ENCODE data around the gene TNFRSF9. TPM values are rescaled to one million over a fixed set of nuclear protein-coding genes. Genes with fewer than 3 reads are reported as not detected.

TNFRSF9 gene
- total and polyA plus RNA-seq, 9 of the 15 experiments (the other 6 are each of a cell fraction or from before 2014, with no cell fraction given), result 0.04 to 0.29 (median 0.08) TPM; not detected in 1

DNA sequence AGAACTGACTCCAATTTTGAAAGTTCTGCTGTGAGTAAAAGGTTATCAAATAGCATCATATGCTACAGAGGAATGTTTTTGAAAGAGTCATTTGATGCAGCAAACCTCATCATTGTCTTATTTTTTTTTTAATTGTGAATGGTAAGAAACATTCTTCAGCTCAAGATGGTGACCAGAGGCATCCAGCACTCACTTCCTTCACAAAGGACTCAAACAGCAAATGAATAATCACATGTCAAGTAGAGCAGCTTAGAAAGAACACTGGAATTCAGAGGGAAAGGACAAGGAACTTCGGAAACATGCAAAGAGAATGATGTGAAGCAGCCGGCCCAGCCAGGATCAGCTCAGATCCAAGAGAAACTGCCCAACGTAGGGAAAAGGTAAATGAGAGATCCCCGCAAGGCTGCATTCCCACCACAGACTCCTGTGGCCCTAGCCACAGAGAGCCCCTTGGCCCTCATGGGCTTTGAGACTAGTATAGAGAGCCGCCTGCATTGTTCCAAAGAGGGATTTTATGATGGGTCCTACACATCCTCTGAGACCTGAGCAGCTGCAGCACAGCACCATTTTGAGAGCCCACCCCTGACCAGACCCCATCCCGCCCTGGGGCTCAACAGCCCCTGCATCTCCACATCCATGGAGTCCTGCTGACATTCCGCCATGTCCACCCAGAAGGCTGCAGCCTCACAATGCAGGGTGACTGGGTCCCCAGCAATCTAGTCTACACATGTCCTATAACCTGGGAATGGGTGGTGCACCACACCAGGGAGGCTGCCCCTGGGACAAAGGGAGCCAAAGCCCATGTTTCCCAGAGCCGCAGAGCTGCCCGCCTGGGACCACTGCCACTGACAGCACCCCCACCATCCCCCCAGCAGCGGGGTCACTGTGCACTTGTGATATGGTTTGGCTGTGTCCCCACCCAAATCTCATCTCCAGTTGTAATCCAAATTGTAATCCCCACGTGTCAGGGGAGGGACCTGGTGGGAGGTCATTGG, 66.5 kb downstream of the TNFRSF9 start (continued):
- TF ChIP-seq SAP30 (IDR thresholded peaks at IDR 0.05; ENCODE audit: borderline replicate concordance, insufficient read depth, low read depth, low read length, poor library complexity, severe bottlenecking), result no peak
- TF ChIP-seq ZNF77 (CRISPR knock-in tag; IDR thresholded peaks at IDR 0.05), result no peak
- no peak for TF ChIP-seq CAMTA2 (CRISPR knock-in tag; conservative IDR thresholded peaks at IDR 0.05)
- TF ChIP-seq JUN (IDR thresholded peaks at IDR 0.05; ENCODE audit: borderline replicate concordance, low read depth, low read length), result no peak
- no peak for TF ChIP-seq JUN (CRISPR knock-in tag; IDR thresholded peaks at IDR 0.05; ENCODE audit: borderline replicate concordance)

DNA sequence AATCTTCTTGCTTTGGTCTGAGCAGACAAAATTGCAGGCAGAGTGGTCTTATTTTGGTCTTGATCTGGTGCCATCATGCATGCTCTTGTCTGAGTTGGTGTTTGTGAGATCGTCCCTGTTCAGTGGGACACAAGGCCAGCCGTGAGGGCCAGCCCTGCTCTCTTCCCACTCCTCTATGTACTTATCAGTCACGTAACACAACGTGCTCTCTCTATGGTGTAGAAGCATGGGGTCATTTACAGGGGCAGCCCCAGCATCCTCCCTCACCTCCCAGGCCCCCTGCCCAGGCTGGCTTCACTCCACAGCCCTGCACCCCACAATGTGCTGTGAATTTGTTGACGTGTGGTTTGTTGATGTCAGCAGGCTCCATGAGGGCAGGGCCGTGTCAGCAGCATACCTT, 69.5 kb downstream of the TNFRSF9 start:
- intact Hi-C loops (cut with micrococcal nuclease), result no loop called here
- Histone ChIP-seq H3K79me2 (ENCODE audit: control insufficient read depth, insufficient read depth, low read length) (no peaks in the 10 kb centered on the region), H3K4me3 (no peak overlapping the region), H2AFZ (ENCODE audit: low read depth, low read length) (no peak overlapping the region), H4K20me1 (replicated peaks; ENCODE audit: control insufficient read depth, insufficient read depth, low read length) (no peaks in the 10 kb centered on the region), H3K9me3 (replicated peaks; ENCODE audit: control insufficient read depth, insufficient read depth, low read depth, low read length) (no peaks in the 10 kb centered on the region), H3K27me3 (ENCODE audit: control insufficient read depth in 2 of 2, insufficient read depth in 2 of 2, low read length in 2 of 2) (peaks cover 22 to 46% of the 10 kb centered on the region in 2 experiments), H3K4me1 (replicated peaks in 1 of 2; ENCODE audit: control insufficient read depth in 2 of 2, insufficient read depth in 2 of 2, low read length in 2 of 2) (peaks cover 0 to 1% of the 10 kb centered on the region in 2 experiments; a peak in 2 of 5 replicates), H3K9ac (ENCODE audit: insufficient read depth in 1 of 2, low read depth in 2 of 2, low read length in 2 of 2) (no peak overlapping the region), H3K36me3 (ENCODE audit: control insufficient read depth, insufficient read depth, low read length) (no peaks in the 10 kb centered on the region), H3K4me2 (ENCODE audit: insufficient read depth, low read length) (no peak overlapping the region), H3K27ac (ENCODE audit: extremely low read depth, low read depth, low read length) (no peak overlapping the region), H3K9me1 (ENCODE audit: control insufficient read depth, insufficient read depth, low read length) (no peaks in the 10 kb centered on the region)
- WGBS (ENCODE audit: insufficient coverage, low coverage, missing lambda C conversion rate), result 11% methylated on average over 6 of the region's 6 CpGs
- in situ Hi-C loops (cut with MboI), result no loop called here
- no peak for FAIRE-seq
- no peak for ATAC-seq
- DNase-seq (ENCODE audit: extremely low read depth in 1 of 4, low spot score in 3 of 4), result no peak
- CTCF ChIA-PET (ENCODE audit: low intra/inter-chr PET ratio), result interaction anchor here (0.6 kb wide), 1 partner anchor 32 kb away, joined by 3 read pairs; no protein-coding TSS in a partner anchor
- no TSS peak for BruUV-seq (replicated peaks)
- POLR2A ChIA-PET, result no interaction called here
- TF ChIP-seq HDAC2 (IDR thresholded peaks at IDR 0.05) (no peak), HNRNPK (IDR thresholded peaks at IDR 0.05; ENCODE audit: low read depth, low read length, poor library complexity, severe bottlenecking) (no peak), IRF2 (CRISPR knock-in tag; IDR thresholded peaks at IDR 0.05) (no peak), ZNF609 (CRISPR knock-in tag; IDR thresholded peaks at IDR 0.05; ENCODE audit: borderline replicate concordance) (no peak), NBN (IDR thresholded peaks at IDR 0.05; ENCODE audit: low read depth) (no peak), HNRNPUL1 (IDR thresholded peaks at IDR 0.05; ENCODE audit: low read length) (no peak), ZNF76 (CRISPR knock-in tag; IDR thresholded peaks at IDR 0.05; ENCODE audit: borderline replicate concordance) (no peak)
- TF ChIP-seq, protein P1, sequence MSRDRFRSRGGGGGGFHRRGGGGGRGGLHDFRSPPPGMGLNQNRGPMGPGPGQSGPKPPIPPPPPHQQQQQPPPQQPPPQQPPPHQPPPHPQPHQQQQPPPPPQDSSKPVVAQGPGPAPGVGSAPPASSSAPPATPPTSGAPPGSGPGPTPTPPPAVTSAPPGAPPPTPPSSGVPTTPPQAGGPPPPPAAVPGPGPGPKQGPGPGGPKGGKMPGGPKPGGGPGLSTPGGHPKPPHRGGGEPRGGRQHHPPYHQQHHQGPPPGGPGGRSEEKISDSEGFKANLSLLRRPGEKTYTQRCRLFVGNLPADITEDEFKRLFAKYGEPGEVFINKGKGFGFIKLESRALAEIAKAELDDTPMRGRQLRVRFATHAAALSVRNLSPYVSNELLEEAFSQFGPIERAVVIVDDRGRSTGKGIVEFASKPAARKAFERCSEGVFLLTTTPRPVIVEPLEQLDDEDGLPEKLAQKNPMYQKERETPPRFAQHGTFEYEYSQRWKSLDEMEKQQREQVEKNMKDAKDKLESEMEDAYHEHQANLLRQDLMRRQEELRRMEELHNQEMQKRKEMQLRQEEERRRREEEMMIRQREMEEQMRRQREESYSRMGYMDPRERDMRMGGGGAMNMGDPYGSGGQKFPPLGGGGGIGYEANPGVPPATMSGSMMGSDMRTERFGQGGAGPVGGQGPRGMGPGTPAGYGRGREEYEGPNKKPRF (IDR thresholded peaks at IDR 0.05; ENCODE audit: low read depth, low read length), result no peak

Data from K562 (cell line).